Adipocyte (in vitro differentiated cells): Measurements from ENCODE around the gene LRBA.

ENCODE experiments used
- DNase-seq: peaks from one replicate; pipeline ENCODE4 v3.0.0-alpha.2; 2015; ENCODE audit warnings: low read depth
- H3K27me3 ChIP-seq: replicated peaks from 2 replicates; pipeline ENCODE4 v1.7.0; 2013; ENCODE audit warnings: mild to moderate bottlenecking, low read length, moderate library complexity; ENCODE audit not compliant: control insufficient read depth, insufficient read depth
- H3K36me3 ChIP-seq: 2 replicates; pipeline ENCODE4 v1.7.0; 2013; ENCODE audit warnings: low read length, mild to moderate bottlenecking, moderate library complexity; ENCODE audit not compliant: control insufficient read depth, insufficient read depth, severe bottlenecking
- H3K4me1 ChIP-seq: 2 replicates; pipeline ENCODE4 v1.7.0; 2013; ENCODE audit warnings: mild to moderate bottlenecking, low read length, moderate library complexity; ENCODE audit not compliant: control insufficient read depth, insufficient read depth
- H3K4me3 ChIP-seq: 2 replicates; pipeline ENCODE4 v1.7.0; 2013; ENCODE audit warnings: mild to moderate bottlenecking, low read length, moderate library complexity
- H3K9ac ChIP-seq: 2 replicates; pipeline ENCODE4 v1.7.0; 2013; ENCODE audit warnings: mild to moderate bottlenecking, low read length, moderate library complexity
- H3K9me3 ChIP-seq: 2 replicates; pipeline ENCODE4 v1.7.0; 2013; ENCODE audit warnings: mild to moderate bottlenecking, low read length, moderate library complexity; ENCODE audit not compliant: control insufficient read depth

The LRBA gene

GRCh38 chr4:150950657-150951288 is 64.3 kb downstream of the LRBA start:
- H3K9me3 ChIP-seq: peaks cover 3% of the 10 kb centered on the region
- no peak overlapping the region for H3K4me3 ChIP-seq
- no peak for DNase-seq
- H3K36me3 ChIP-seq: no peaks in the 10 kb centered on the region
- no peak overlapping the region for H3K9ac ChIP-seq
- no peaks in the 10 kb centered on the region for H3K27me3 ChIP-seq
- H3K4me1 ChIP-seq: no peaks in the 10 kb centered on the region

- DNase-seq: no peak
- Histone ChIP-seq H3K9me3 (peaks cover 3% of the 10 kb centered on the region), H3K4me1 (no peaks in the 10 kb centered on the region)
Observed at GRCh38 chr4:150949943-150950342, 65.1 kb downstream of the LRBA start.

GRCh38 chr4:150949342-150949741 is 65.7 kb downstream of the LRBA start:
- DNase-seq: no peak
- no peak overlapping the region for H3K9ac ChIP-seq
- H3K9me3 ChIP-seq: peaks cover 3% of the 10 kb centered on the region
- H3K27me3 ChIP-seq: no peaks in the 10 kb centered on the region
- no peak overlapping the region for H3K4me3 ChIP-seq
- H3K36me3 ChIP-seq: no peaks in the 10 kb centered on the region
- no peaks in the 10 kb centered on the region for H3K4me1 ChIP-seq

More at GRCh38 chr4:150949943-150950342, 65.1 kb downstream of the LRBA start:
- Histone ChIP-seq H3K27me3 (no peaks in the 10 kb centered on the region), H3K9ac (no peak overlapping the region), H3K4me3 (no peak overlapping the region), H3K36me3 (no peaks in the 10 kb centered on the region)

- no peak for DNase-seq
- peaks cover 3% of the 10 kb centered on the region for H3K9me3 ChIP-seq
- H3K9ac ChIP-seq: no peak overlapping the region
- H3K27me3 ChIP-seq: no peaks in the 10 kb centered on the region
- no peak overlapping the region for H3K4me3 ChIP-seq
- H3K4me1 ChIP-seq: peaks cover 2% of the 10 kb centered on the region
- no peaks in the 10 kb centered on the region for H3K36me3 ChIP-seq
Observed at GRCh38 chr4:150948710-150949109, 66.4 kb downstream of the LRBA start.

- no peak for DNase-seq
- Histone ChIP-seq H3K36me3 (no peaks in the 10 kb centered on the region), H3K4me3 (no peak overlapping the region), H3K4me1 (peaks cover 4% of the 10 kb centered on the region), H3K27me3 (no peaks in the 10 kb centered on the region), H3K9me3 (peaks cover 3% of the 10 kb centered on the region), H3K9ac (no peak overlapping the region)
Observed at GRCh38 chr4:150948074-150948473, 67.0 kb downstream of the LRBA start.

- DNase-seq: no peak
- Histone ChIP-seq H3K36me3 (no peaks in the 10 kb centered on the region), H3K27me3 (no peaks in the 10 kb centered on the region), H3K4me3 (no peak overlapping the region), H3K9me3 (peaks cover 3% of the 10 kb centered on the region), H3K4me1 (peaks cover 7% of the 10 kb centered on the region), H3K9ac (no peak overlapping the region)
Observed at GRCh38 chr4:150944660-150945059, 70.4 kb downstream of the LRBA start.

- Histone ChIP-seq H3K9ac (no peak overlapping the region), H3K4me1 (peaks cover 7% of the 10 kb centered on the region), H3K27me3 (no peaks in the 10 kb centered on the region), H3K4me3 (no peak overlapping the region), H3K9me3 (no peaks in the 10 kb centered on the region), H3K36me3 (no peaks in the 10 kb centered on the region)
- no peak for DNase-seq
Observed at GRCh38 chr4:150943818-150944217, 71.3 kb downstream of the LRBA start.

GRCh38 chr4:150943126-150943525 is 72.0 kb downstream of the LRBA start:
- H3K36me3 ChIP-seq: no peaks in the 10 kb centered on the region
- no peak overlapping the region for H3K4me3 ChIP-seq
- DNase-seq: no peak
- H3K27me3 ChIP-seq: no peaks in the 10 kb centered on the region
- no peak overlapping the region for H3K9ac ChIP-seq
- H3K4me1 ChIP-seq: peaks cover 7% of the 10 kb centered on the region
- no peaks in the 10 kb centered on the region for H3K9me3 ChIP-seq

GRCh38 chr4:150942539-150942938 is 72.5 kb downstream of the LRBA start:
- H3K9me3 ChIP-seq: no peaks in the 10 kb centered on the region
- H3K36me3 ChIP-seq: no peaks in the 10 kb centered on the region
- H3K9ac ChIP-seq: no peak overlapping the region
- H3K4me1 ChIP-seq: peaks cover 7% of the 10 kb centered on the region
- H3K4me3 ChIP-seq: no peak overlapping the region
- H3K27me3 ChIP-seq: no peaks in the 10 kb centered on the region
- DNase-seq: no peak

GRCh38 chr4:150940123-150940522 is 75.0 kb downstream of the LRBA start:
- Histone ChIP-seq H3K9ac (no peak overlapping the region), H3K4me1 (peaks cover 7% of the 10 kb centered on the region), H3K4me3 (no peak overlapping the region), H3K36me3 (no peaks in the 10 kb centered on the region), H3K27me3 (no peaks in the 10 kb centered on the region), H3K9me3 (no peaks in the 10 kb centered on the region)
- no peak for DNase-seq

GRCh38 chr4:150939530-150939929 is 75.6 kb downstream of the LRBA start:
- no peaks in the 10 kb centered on the region for H3K36me3 ChIP-seq
- no peak overlapping the region for H3K9ac ChIP-seq
- no peaks in the 10 kb centered on the region for H3K9me3 ChIP-seq
- no peak for DNase-seq
- H3K27me3 ChIP-seq: no peaks in the 10 kb centered on the region
- no peak overlapping the region for H3K4me3 ChIP-seq
- peaks cover 7% of the 10 kb centered on the region for H3K4me1 ChIP-seq

GRCh38 chr4:150938873-150939499 is 76.1 kb downstream of the LRBA start:
- Histone ChIP-seq H3K27me3 (no peaks in the 10 kb centered on the region), H3K9ac (no peak overlapping the region), H3K9me3 (no peaks in the 10 kb centered on the region), H3K36me3 (no peaks in the 10 kb centered on the region), H3K4me3 (no peak overlapping the region), H3K4me1 (peaks cover 7% of the 10 kb centered on the region)
- no peak for DNase-seq
